ENCODE measurements around the gene PLA2G2C.

GRCh38 chr1:20178634-20179370 lies 7.5 kb downstream of the PLA2G2C start:
- no peak for TF ChIP-seq CTCF (IDR thresholded peaks at IDR 0.05; ENCODE audit: low read depth, low read length)
- TF ChIP-seq EZH2phosphoT487 (IDR thresholded peaks at IDR 0.05; ENCODE audit: low read depth), result no peak
